GM21515 (cell line): Measurements from ENCODE around the gene PSMB5.
"Not testable (repeated sequence)": the region's sequence is repeated elsewhere in the genome, so short reads cannot be mapped to it uniquely, and the experiment has no call there.

Experiments
- ATAC-seq: cut with Tn5 transposase; IDR thresholded peaks from one replicate; pipeline ENCODE4 v1.9.1; 2021; ENCODE audit not compliant: unreplicated experiment

Gene PSMB5

DNA sequence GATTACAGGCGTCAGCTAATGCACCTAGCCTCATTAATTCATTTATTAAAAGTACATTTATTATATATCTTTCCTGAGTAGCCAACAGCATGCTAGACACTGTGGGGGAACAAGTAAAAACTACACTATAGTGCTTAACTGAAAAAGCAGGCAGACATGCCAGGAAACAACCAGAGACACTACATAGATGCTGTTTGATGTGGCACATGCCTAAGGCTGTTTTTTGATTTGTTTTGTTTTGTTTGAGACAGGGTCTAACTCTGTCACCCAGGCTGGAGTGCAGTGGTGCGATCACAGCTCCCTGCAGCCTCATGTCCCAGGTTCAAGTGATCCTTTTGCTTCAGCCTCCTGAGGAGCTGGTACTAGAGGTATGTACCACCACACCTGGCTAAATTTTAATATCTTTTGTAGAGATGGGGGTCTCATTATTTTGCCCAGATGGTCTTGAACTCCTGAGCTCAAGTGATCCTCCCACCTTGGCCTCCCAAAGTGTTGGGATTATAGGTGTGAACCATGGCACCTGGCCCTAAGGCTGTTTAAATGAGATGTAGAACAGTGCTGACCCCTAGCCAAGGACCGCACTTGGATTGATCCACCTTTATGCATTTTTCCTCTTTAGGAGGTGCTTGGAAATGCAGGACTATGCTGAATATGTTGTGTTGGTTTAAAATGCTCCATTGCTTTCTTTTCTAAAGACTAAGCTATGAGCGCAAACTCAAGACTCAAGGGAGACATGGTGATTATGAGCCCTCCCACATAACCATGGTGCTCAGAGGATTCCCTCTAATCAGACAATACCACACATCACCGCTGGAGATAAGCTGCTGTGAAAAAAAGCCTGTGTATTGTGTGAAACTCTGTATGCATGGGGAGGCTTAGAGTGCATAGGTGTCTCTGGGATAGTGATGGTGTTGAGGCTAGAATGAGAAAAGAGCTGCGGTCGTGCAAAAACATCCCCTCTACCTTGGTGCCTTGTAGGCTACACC is 14.3 kb downstream of the PSMB5 start:
- no peak for ATAC-seq

DNA sequence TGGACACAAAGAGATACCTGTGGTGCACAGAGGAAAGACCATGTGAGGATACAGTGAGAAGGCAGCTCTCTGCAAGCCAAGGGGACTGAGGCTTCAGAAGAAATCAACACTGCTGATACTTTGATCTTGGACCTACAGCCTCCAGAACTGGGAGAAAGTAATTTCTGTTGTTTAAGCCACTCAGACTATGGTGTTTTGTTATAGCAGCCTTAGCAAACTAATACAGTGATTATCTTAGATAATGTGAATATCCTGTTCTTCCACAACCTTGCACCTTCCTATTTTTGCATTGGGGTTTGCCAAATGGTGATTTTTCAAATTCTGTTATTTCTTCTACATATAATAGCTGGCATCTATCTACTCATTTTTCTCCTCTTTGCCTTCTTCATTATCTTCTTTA is 16.6 kb downstream of the PSMB5 start:
- ATAC-seq: no peak

DNA sequence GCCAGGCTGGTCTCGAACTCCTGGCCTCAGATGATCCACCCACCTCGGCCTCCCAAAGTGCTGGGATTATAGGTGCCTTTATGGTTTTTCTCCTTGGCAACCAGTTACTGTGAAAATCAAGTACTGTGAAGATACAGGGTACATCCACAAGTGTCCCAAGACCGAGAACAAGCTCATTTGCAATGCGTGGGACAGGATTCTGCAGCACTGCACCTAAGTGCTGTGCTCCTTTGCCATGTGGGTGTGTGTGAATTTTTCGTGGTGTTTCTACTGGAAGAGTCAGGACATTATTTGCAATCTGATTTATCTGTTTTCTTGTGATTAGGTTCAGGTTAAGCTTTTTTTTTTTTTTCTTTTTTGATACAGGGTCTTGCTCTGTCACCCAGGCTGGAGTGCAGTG is 17.6 kb downstream of the PSMB5 start:
- no peak for ATAC-seq

DNA sequence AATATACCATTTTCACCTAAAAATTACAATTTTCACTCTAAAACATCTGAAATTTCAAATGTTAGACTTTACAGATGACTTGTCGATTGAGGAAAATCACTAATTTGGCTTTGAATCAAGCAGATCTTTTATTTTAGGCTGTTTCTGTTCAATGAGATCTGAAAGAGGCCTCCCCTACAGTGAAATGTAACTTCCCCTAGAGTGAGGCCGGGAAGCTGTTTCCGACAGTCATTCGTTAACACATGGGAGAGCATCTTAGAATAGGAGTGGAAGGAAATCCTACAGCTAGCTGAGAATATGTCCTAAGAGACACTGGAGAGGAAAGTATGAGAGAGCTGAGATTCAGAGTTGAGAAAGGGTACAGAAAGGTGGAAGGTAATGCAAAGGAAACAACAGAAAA is 19.1 kb downstream of the PSMB5 start:
- no peak for ATAC-seq

DNA sequence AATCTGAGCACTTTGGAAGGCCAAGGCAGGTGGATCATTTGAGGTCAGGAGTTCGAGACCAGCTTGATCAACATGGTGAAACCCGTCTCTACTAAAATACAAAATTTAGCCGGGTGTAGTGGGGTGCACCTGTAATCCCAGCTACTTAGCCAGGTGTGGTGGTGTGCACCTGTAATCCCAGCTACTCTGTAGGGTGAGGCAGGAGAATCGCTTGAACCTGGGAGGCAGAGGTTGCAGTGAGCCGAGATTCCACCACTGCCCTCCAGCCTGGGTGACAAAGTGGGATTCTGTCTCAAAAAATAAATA is 21.0 kb downstream of the PSMB5 start:
- ATAC-seq: not testable (repeated sequence)

DNA sequence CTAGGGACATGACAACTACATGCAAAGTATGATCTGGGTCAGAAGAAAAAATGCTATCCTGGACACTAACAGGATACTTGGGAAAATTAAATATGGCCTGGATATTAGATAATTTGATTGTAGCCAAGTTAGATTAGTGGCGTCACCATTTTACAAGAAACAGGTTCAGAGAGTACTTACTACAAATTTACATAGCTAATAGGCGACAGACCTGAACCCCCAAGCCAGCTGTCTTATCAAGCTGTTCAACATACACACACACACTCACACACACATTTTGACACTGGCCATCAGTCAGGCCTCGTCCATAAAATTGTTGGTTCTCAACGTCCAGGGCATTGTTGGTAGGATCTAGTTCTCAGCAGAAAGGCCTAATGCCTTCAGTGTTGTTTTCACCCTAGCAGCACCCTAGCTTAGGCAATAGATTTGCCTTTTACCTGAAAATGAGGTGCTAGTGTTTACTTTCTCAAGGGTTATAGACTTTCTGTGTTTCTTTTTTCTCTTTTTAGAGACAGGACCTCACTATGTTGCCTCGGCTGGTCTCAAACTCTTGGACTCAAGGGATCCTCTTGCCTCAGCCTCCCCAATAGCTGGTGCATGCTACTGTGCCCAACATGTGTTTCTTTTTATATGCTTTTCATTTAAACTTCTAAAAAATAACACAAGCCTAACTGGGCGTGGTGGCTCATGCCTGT is 21.5 kb downstream of the PSMB5 start:
- ATAC-seq: no peak

DNA sequence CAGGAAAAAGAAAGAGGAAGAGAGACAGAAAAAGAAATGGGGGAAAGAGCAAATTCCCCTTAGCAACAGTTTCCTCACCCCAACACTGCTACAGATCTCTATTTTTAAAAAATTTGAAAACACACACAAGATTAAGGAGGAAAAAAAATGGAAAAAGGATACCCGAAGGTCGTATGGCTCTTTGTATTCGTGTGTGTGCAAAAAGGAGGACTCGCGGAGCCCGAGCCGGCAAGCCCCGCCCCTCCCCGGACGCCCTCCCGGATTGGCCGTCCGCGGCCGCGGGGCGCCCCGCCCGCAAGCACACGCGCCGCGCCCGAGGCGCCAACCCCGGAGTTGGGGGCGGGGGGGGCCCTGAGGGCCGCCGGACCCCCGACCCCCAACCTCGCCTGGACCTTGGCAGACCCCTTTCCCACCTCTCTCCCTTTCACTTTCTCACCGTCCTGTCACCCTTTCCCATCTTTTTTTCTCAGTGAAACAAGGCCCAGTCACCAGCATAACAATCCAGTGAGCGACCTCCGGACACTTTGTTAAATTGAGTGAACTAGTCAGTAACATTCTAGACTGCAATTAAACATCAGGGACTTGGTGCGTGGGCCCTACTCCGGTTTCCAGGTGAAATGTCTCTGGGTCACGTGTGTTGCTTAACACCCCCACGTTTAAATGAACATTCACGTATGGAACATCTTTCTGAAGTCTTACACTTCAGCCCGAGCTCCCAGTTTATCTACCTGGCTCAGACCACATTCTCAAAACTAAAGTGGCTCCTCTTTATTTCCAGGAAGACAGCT is 24.6 kb downstream of the PSMB5 start, which contains the start of gene C14orf93:
C14orf93 (minus strand) TSS at position 205 of the 788 bp plus-strand sequence. CDS start 11,120 bp downstream, outside the sequence.
- ATAC-seq: peak; percentile 39

DNA sequence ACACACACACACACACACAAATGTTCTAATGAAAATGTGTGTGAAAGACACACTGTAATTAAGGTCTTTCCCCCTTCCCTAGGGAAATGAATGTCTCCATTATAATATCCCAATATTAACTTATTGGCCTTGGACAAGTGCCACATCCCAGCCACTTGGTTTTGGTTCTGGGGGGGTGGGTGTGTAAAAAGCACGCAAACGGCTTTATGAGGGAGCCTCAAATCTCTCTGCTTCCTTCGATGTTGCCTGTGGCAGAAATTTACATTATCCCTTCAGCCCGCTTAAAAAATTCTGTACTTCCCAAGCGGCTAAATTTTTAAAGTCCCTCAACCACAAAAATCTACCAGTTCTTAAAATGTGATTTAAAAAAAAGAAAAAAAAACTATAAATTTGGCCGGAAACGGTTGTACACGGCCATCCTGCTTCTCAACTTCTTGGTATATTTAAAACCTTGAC is 25.2 kb downstream of the PSMB5 start:
- no peak for ATAC-seq

DNA sequence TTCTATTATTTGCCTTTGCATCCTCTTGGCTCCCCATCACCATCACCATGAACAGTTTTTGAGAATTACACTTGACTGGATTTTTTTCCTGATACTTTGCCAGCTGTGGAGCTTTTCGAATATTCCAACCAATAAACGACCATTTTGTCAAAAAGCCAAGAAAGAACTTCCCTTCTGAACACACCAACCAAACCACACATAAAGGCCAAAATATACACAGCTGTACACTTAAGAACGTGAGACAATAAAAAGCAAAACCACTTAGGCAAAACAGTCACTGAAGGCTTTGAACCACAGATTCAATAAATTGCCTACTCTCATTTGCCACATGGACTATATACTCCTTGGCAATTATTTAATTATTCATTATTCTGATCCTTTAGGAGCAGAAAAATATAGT is 25.9 kb downstream of the PSMB5 start:
- ATAC-seq: no peak

DNA sequence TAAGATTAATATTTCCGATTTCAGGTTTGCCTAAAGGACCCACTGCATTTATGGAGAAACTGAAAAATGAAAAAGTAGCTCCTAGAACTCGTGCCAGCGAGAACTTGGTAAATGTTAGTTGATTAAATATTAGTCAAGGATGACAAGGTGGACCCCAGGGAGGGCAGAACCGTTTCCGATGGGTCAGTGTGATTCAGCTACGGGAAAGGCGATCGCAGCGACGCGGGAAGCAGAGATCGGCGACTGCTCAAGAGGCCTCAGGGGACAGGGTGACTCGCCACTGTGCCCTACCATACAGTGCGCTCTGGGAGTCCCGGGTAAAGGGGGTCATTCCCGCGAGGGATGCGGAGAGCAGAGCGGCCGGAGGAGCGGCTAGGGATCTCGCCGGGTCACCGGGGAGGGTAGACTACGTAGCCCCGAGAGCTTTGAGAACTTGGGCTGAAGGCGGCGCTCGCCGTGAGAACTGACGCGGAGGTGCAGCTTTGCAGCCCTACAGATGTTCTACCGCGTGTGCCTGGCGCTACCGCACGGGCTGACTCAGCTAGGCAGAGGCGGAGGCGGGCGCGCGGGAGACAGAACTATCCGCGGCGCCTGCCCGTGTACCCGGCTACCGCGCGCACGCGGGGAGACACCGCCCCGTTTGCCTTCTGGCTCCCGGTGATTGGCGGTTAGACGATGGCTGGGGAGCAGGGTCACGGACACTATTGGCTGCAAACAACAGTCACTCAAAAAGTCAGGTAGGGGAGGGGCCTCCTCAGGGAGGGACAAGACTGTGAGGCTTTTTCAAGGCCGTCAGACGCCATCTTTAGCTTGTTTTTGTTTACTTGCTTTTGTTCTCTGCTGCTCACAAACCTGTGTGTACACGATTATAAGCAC is 27.9 kb downstream of the PSMB5 start:
- ATAC-seq: peak; percentile 88

DNA sequence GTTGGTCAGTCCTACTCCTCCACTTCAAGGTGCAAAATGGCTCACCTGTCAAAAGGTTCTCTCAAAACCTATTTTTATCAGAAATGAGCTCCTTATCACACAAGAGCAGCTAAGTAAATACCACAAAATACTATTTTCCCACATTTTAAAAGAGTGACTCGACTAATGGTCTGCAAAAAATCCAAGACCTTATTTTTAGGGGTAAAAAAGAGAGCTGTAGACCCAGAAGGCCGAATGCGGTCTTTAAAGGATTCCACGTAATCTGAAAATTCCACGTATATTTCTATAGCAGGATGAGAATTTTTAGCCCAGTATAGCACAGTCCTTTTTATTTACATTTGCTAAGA is 28.5 kb downstream of the PSMB5 start:
- ATAC-seq: no peak

DNA sequence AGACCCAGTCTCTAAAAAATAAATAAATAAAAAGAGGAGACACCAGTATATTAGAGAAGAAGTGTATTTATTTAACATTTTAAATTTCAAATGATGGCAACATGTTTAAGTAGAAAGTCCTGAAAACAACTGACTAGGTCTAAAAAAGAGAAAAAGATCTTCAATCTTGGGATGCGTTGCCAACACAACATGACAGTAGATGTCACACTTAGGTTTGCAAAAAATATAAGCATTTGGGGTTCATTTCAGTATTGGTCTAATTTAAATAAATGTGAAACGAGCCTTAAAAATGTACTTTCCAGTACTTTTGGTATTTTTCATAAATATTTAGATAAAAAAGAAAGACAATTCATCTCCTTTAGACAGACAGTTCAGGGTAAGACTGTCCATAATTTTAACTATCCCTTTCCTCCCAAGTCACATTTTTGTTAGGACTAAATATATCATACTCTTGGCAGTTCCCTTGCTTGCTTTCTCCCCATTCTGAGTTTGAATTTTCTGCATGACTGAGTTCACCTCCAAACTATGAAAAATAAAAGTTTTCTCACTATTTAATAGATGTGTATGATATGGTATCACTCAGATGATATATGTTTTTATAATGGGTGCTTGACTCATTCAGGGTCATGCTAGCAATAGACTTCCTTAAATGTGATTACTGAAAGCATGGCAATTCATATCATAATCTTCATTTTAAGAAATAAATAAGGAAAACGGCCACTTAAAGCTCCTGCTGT is 29.1 kb downstream of the PSMB5 start:
- ATAC-seq: no peak

DNA sequence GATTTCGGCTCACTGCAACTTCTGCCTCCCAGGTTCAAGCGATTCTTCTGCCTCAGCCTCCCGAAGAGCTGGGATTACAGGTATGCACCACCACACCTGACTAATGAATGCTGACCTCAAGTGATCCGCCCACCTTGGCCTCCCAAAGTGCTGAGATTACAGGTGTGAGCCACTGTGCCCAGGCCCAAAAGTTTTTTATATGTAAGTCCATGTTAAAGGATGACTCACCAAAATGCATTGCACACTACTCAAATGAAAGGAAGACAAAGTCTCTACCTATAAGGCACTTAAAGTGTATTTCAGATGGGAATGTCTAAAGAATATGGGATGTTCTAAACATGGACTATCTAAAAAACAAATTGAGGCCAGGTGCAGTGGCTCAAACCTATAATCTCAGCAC is 30.4 kb downstream of the PSMB5 start:
- not testable (repeated sequence) for ATAC-seq

DNA sequence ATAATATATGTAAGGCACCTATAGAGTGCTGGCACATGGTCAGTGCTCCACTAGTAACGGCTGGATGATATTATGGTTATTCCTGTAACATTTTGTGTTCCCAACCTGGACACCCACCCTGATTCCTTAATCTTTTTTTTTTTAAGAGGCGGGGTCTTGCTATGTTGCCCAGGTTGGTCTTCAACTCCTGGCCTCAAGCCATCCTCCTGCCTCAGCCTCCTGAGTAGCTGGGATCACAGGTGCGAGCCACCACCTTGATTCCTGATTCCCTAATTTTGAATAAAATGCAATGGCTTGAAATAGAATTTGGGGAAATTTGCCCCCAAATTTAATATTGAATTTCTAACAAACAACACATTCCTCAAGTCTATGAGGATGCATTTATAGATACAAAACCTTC is 32.1 kb downstream of the PSMB5 start:
- ATAC-seq: no peak

DNA sequence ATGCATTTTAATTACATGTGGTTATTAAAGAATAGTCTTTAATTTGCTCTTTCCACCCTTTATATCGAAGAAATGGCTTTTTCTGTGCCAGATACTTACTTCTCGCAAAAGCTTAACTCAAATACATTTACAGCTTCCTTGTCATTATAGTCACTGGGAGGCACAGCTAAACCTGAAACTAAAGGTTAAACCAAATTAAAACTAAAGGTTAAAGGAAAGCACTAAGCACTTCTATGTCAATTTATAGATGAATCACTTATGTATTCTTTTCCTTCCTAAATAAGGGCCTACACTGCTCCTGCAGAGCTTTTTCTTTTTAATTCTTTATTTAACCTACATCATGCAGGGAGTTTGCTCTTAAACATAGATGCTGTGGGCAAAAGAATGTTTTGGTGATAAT is 33.8 kb downstream of the PSMB5 start:
- no peak for ATAC-seq

DNA sequence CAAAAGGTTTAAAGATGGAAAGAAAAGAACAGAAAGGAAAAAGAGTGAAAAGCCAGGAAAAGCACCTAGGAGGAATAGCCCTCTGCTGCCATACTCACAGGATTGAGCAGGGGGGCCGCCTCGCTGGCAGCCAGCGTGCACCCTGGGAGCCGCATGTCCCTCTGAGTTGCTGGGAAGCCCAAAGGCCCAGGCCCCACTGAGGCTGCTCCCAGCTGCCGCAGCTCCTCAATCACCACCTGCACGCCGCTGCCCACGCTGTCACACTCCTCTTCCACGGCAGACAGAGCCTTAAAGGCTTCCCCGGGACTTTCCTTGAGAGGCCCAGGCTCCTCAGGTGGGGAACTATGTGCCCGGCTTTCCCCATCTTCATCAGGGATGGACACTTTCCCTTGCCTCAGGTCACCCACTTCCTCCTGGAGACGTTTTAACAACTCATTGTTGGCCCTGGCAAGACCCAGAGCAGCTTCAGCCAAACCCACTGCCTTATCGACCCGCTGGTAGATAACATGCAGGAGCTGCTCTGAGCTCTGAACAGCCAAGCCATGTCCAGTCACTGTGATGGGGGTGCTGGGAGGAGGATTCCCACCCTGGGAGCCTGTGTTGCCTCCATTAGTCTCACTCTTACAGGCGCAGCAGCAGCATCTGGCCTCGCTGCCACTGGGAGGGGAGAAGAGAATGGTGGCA is 36.2 kb downstream of the PSMB5 start:
- ATAC-seq: no peak

DNA sequence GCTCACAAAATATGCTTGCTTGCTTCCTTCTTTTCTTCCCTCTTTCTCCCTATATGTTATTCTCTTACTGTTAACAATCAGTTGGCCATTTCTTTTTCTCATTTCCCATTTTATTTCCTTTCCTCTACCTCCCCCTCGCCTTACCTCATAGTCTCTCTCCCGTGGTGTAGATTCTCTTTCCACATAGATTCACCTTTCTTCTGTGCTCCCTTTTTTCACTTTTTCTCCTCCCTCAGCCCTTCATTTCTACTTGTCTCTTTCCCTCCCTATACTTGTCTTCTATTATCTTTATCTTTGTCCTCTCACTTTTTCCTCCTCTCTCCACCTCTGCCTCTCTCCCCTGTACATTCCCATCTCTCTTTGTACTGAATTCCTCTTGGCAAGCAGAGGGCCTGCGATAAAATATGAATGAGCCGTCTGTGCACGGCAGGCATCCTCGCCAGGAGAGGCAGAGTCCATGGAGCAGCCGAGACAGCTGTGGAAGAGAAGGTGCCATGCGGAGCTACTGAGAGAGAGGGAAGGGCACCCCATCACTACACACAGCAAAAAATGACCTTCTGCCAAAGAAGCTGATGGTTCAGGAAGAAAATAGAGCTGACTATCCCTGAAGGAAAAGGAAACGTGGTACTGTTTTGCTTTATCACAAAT is 36.9 kb downstream of the PSMB5 start:
- ATAC-seq: no peak

DNA sequence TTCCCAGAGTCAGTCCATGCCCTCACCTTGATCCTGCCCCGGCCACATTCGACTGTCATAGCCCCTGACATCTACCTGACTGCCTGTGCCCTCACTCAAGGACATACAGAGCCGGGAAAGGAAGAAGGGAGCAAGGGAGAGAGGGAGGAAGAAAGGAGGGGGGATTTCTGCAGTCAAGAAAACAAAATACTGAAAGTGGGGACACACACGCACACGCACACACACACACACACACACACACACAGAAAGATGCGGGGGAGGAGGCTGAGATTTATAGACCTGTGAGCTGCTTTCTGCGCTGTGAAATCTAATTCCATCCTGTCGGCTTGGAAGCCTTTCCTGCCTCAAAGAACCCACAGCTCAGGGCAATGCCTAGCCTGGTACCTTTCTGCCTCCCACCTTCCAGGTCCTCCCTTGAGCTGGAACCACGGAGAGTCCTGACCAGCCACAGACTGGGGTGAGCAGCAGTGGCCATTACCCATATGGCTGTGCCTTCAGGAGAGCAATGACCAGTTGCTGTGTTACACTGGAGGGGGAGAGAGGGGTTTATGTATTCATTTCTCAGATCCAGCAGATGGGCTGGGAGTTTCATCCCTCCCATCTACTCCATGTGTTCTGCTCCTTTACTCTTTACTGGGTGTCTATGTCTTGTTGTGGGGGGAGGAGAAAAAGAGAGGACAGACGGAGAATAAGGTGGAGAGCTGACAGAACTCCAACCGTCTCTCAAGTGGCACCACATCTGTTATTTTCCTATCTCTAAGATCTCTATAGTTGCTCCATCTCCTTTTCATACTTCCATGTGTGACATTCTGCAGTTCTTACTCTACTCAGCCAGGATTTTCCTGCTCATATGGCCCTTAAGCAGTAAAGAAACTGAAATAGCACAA is 37.7 kb downstream of the PSMB5 start:
- ATAC-seq: no peak
